A549 treated with DMSO at 1 μM for 4 hours (cell line): ENCODE results near the gene SLC9A9. TPM values are rescaled to one million over a fixed set of nuclear protein-coding genes. Genes with fewer than 3 reads are reported as not detected.

ENCODE experiments used
- total RNA-seq: library from RNA; stranded (reverse); fragments of 200-300 nt; extraction: Qiagen RNA extraction; gene quantifications from 5 replicates; pipeline ENCODE4 v1.2.3, GENCODE V29; 2022; ENCODE audit warnings: low read depth

SLC9A9 gene
- total RNA-seq: 0.17 to 0.48 TPM (median 0.21 TPM) in 4 of 5 replicates, not detected in the other

GRCh38 chr3:143847787-143848631 lies at the start of gene SLC9A9:
TSS of gene SLC9A9 (minus strand) at chr3:143848468. CDS start at chr3:143848322, 146 bp downstream.

Other genes with a start within 250 kb of the SLC9A9 start
- 6.4 to 9.6 TPM (median 7.8 TPM) in 5 replicates for gene DIPK2A, start 123.4 kb upstream of the SLC9A9 start, total RNA-seq